H1 (cell line): ENCODE measurements around the gene TBC1D16.

Source experiments
- BRCA1 ChIP-seq: IDR thresholded peaks from 2 replicates; pipeline ENCODE4 v1.6.1; 2012; ENCODE audit warnings: low read depth, low read length, improper control_type of control experiment
- CHD2 ChIP-seq: IDR thresholded peaks from 2 replicates; pipeline ENCODE4 v1.6.1; 2012; ENCODE audit warnings: low read length, improper control_type of control experiment
- EP300 ChIP-seq, 2 experiments: IDR thresholded peaks; 1 replicate in 1 of 2; 2 replicates in 1 of 2; pipeline ENCODE4 v1.6.1; 2011 to 2012; ENCODE audit warnings: low read depth in 2 of 2, low read length in 2 of 2, mild to moderate bottlenecking in 2 of 2, borderline replicate concordance in 1 of 2, inconsistent platforms in 1 of 2, moderate library complexity in 1 of 2
- EZH2 ChIP-seq: fragments of 200-600 bp; sonication (generic); IDR thresholded peaks from 2 replicates; pipeline ENCODE4 v1.7.1; 2012; ENCODE audit warnings: low read depth, mild to moderate bottlenecking, moderate library complexity, low read length, inconsistent platforms; ENCODE audit not compliant: severe bottlenecking
- RBBP5 ChIP-seq: IDR thresholded peaks from 2 replicates; pipeline ENCODE4 v1.7.1; 2012; ENCODE audit warnings: low read depth, mild to moderate bottlenecking, inconsistent platforms, low read length, moderate library complexity, borderline replicate concordance
- TAF1 ChIP-seq: IDR thresholded peaks from 2 replicates; pipeline ENCODE4 v1.6.1; 2011; ENCODE audit warnings: mild to moderate bottlenecking, low read depth, low read length
- TF ChIP-seq, protein P1 (sequence below), 3 experiments: IDR thresholded peaks; 1 replicate in 2 of 3; 2 replicates in 1 of 3; pipeline versions ENCODE4 v1.5.1 to v1.6.1; 2011; ENCODE audit warnings: low read length in 3 of 3, mild to moderate bottlenecking in 3 of 3, inconsistent platforms in 2 of 3, low read depth in 1 of 3, moderate library complexity in 1 of 3; ENCODE audit not compliant: insufficient read depth in 1 of 3; ENCODE audit errors: control extremely low read depth in 1 of 3

- TF ChIP-seq RBBP5 (no peak), CHD2 (no peak), EZH2 (no peak), EP300 (IDR thresholded peaks at IDR 0.05; ENCODE audit: borderline replicate concordance in 1 of 2, low read depth in 2 of 2, low read length in 2 of 2) (no peak), BRCA1 (no peak), TAF1 (no peak)
- TF ChIP-seq, protein P1, sequence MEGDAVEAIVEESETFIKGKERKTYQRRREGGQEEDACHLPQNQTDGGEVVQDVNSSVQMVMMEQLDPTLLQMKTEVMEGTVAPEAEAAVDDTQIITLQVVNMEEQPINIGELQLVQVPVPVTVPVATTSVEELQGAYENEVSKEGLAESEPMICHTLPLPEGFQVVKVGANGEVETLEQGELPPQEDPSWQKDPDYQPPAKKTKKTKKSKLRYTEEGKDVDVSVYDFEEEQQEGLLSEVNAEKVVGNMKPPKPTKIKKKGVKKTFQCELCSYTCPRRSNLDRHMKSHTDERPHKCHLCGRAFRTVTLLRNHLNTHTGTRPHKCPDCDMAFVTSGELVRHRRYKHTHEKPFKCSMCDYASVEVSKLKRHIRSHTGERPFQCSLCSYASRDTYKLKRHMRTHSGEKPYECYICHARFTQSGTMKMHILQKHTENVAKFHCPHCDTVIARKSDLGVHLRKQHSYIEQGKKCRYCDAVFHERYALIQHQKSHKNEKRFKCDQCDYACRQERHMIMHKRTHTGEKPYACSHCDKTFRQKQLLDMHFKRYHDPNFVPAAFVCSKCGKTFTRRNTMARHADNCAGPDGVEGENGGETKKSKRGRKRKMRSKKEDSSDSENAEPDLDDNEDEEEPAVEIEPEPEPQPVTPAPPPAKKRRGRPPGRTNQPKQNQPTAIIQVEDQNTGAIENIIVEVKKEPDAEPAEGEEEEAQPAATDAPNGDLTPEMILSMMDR (IDR thresholded peaks at IDR 0.05; ENCODE audit: control extremely low read depth in 1 of 3, insufficient read depth in 1 of 3, low read depth in 1 of 3, low read length in 3 of 3) = no peak
Observed at GRCh38 chr17:80026359-80027042, 9.2 kb downstream of the TBC1D16 start.
